H1 (cell line): Measurements from ENCODE around the gene WDR45B. TPM values are rescaled to one million over a fixed set of nuclear protein-coding genes. Genes with fewer than 3 reads are reported as not detected.
A peak's percentile ranks its signal among the peaks of the same experiment; 100 is the strongest.

ENCODE experiments used
- CTCF ChIA-PET: fragments of 300-600 bp; sonication (Branson Sonifier 250); formaldehyde crosslinking; loops from one replicate; lab custom pipeline; 2021; ENCODE audit not compliant: partially characterized antibody; lab: Charles Lee
- POLR2A ChIA-PET: fragments of 300-600 bp; sonication (Branson Sonifier 250); formaldehyde crosslinking; loops from one replicate; lab custom pipeline; 2021; ENCODE audit warnings: inconsistent platforms; ENCODE audit not compliant: partially characterized antibody; lab: Charles Lee
- DNase-seq, 2 experiments: peaks; one replicate each; pipeline versions ENCODE4 v3.0.0 to v3.0.0-alpha.2; 2010 to 2022; ENCODE audit warnings: low spot score in 2 of 2, low read depth in 1 of 2, mixed read lengths in 1 of 2
- FAIRE-seq: peaks from 2 replicates; lab custom pipeline; 2011; peaks lifted over from hg19 to GRCh38; lab: Jason Lieb, UNC
- H2AFZ ChIP-seq: 2 replicates; pipeline ENCODE4 v1.8.1; 2012; ENCODE audit warnings: low read length, inconsistent platforms
- H2AK5ac ChIP-seq: 2 replicates; pipeline ENCODE4 v1.6.1; 2013; ENCODE audit warnings: low read depth, low read length
- H2BK120ac ChIP-seq: replicated peaks from 2 replicates; pipeline ENCODE3; 2013; ENCODE audit warnings: low read depth, low read length, inconsistent platforms
- H2BK12ac ChIP-seq: 2 replicates; pipeline ENCODE4 v1.6.1; 2013; ENCODE audit warnings: low read depth, low read length
- H2BK15ac ChIP-seq: 2 replicates; pipeline ENCODE4 v1.6.1; 2013; ENCODE audit warnings: low read length
- H2BK20ac ChIP-seq: 2 replicates; pipeline ENCODE4 v1.6.1; 2013; ENCODE audit warnings: low read length
- H2BK5ac ChIP-seq: 2 replicates; pipeline ENCODE4 v1.6.1; 2013; ENCODE audit warnings: low read depth, low read length
- H3K14ac ChIP-seq: 2 replicates; pipeline ENCODE4 v1.6.1; 2013; ENCODE audit warnings: inconsistent platforms; ENCODE audit not compliant: insufficient read length
- H3K18ac ChIP-seq: 2 replicates; pipeline ENCODE4 v1.6.1; 2013; ENCODE audit warnings: low read length; ENCODE audit errors: extremely low read depth
- H3K23ac ChIP-seq: 2 replicates; pipeline ENCODE4 v1.6.1; 2013; ENCODE audit warnings: inconsistent platforms; ENCODE audit not compliant: insufficient read length
- H3K23me2 ChIP-seq: 2 replicates; pipeline ENCODE4 v1.6.1; 2013; ENCODE audit warnings: low read depth, low read length
- H3K27ac ChIP-seq: 2 replicates; pipeline ENCODE4 v1.6.1; 2011; ENCODE audit warnings: low read depth, low read length, inconsistent platforms
- H3K27me3 ChIP-seq, 4 experiments: replicated peaks in 1 of 4; 1 replicate in 1 of 4; 2 replicates in 3 of 4; pipeline versions ENCODE4 v1.6.1 to v1.8.1; 2011 to 2013; ENCODE audit warnings: low read length in 3 of 4, mild to moderate bottlenecking in 3 of 4, inconsistent platforms in 2 of 4, mixed read lengths in 2 of 4, moderate library complexity in 1 of 4; ENCODE audit not compliant: control insufficient read depth in 3 of 4, insufficient read depth in 3 of 4; ENCODE audit errors: extremely low read depth in 1 of 4
- H3K36me3 ChIP-seq, 4 experiments: 2 replicates each; pipeline versions ENCODE4 v1.6.1 to v1.8.1; 2011 to 2013; ENCODE audit warnings: mild to moderate bottlenecking in 4 of 4, low read length in 3 of 4, moderate library complexity in 2 of 4, control low read depth in 1 of 4, inconsistent platforms in 1 of 4; ENCODE audit not compliant: insufficient read depth in 4 of 4, control insufficient read depth in 2 of 4
- H3K4ac ChIP-seq: replicated peaks from 2 replicates; pipeline ENCODE3; 2013; ENCODE audit warnings: low read length, low read depth, mixed read lengths, inconsistent platforms; ENCODE audit not compliant: insufficient read length
- H3K4me1 ChIP-seq, 4 experiments: replicated peaks in 1 of 4; 1 replicate in 1 of 4; 2 replicates in 3 of 4; pipeline versions ENCODE4 v1.6.1 to v1.8.1; 2011 to 2013; ENCODE audit warnings: low read length in 3 of 4, inconsistent platforms in 2 of 4, mixed read lengths in 1 of 4; ENCODE audit not compliant: insufficient read depth in 4 of 4, control insufficient read depth in 3 of 4
- H3K4me2 ChIP-seq, 2 experiments: 2 replicates each; pipeline versions ENCODE4 v1.6.1 to v1.8.1; 2011 to 2013; ENCODE audit warnings: low read depth in 2 of 2, low read length in 2 of 2, control low read depth in 1 of 2, inconsistent platforms in 1 of 2, mild to moderate bottlenecking in 1 of 2; ENCODE audit not compliant: insufficient read depth in 1 of 2
- H3K4me3 ChIP-seq, 4 experiments: fragments of 200-600, 300-600 bp in 1 of 4; sonication (generic), shearing (Covaris generic), sonication (Bioruptor Twin) in 1 of 4; 2 replicates each; pipeline versions ENCODE4 v1.5.1 to v1.8.1; 2011 to 2016; ENCODE audit warnings: low read length in 4 of 4, low read depth in 3 of 4, control low read depth in 2 of 4, inconsistent platforms in 2 of 4, mild to moderate bottlenecking in 2 of 4, mixed read lengths in 1 of 4, moderate library complexity in 1 of 4; ENCODE audit not compliant: insufficient read depth in 2 of 4; ENCODE audit errors: extremely low read depth in 1 of 4
- H3K56ac ChIP-seq: replicated peaks from 2 replicates; pipeline ENCODE3; 2013; ENCODE audit warnings: low read depth, mild to moderate bottlenecking, mixed read lengths, low read length, inconsistent platforms; ENCODE audit not compliant: insufficient read length
- H3K79me1 ChIP-seq: 2 replicates; pipeline ENCODE4 v1.6.1; 2013; ENCODE audit warnings: low read depth, low read length, control low read depth
- H3K79me2 ChIP-seq, 2 experiments: 2 replicates each; pipeline versions ENCODE4 v1.6.1 to v1.8.1; 2012 to 2013; ENCODE audit warnings: low read length in 2 of 2, mild to moderate bottlenecking in 2 of 2, inconsistent platforms in 1 of 2; ENCODE audit not compliant: insufficient read depth in 2 of 2, control insufficient read depth in 1 of 2
- H3K9ac ChIP-seq, 4 experiments: replicated peaks in 1 of 4; 1 replicate in 1 of 4; 2 replicates in 3 of 4; pipeline versions ENCODE4 v1.6.1 to v1.8.1; 2011 to 2013; ENCODE audit warnings: low read depth in 3 of 4, low read length in 3 of 4, control low read depth in 2 of 4, mild to moderate bottlenecking in 2 of 4, moderate library complexity in 2 of 4, inconsistent platforms in 1 of 4; ENCODE audit errors: extremely low read depth in 1 of 4
- H3K9me3 ChIP-seq, 2 experiments: 2 replicates each; pipeline versions ENCODE4 v1.6.1 to v1.8.1; 2012 to 2013; ENCODE audit warnings: mild to moderate bottlenecking in 2 of 2, moderate library complexity in 2 of 2, control low read depth in 1 of 2, inconsistent platforms in 1 of 2, low read depth in 1 of 2, low read length in 1 of 2, mixed read lengths in 1 of 2; ENCODE audit not compliant: insufficient read depth in 2 of 2
- H4K20me1 ChIP-seq, 2 experiments: replicated peaks in 1 of 2; 2 replicates each; pipeline versions ENCODE3 to v1.8.1; 2011 to 2013; ENCODE audit warnings: inconsistent platforms in 2 of 2, low read length in 2 of 2, mild to moderate bottlenecking in 1 of 2; ENCODE audit not compliant: insufficient read depth in 2 of 2, control insufficient read depth in 1 of 2
- H4K5ac ChIP-seq: 2 replicates; pipeline ENCODE4 v1.6.1; 2013; ENCODE audit warnings: low read length, low read depth, mixed read lengths, inconsistent platforms; ENCODE audit not compliant: insufficient read length
- H4K8ac ChIP-seq: 2 replicates; pipeline ENCODE4 v1.8.0; 2013; ENCODE audit warnings: mild to moderate bottlenecking, moderate library complexity, low read length, inconsistent platforms; ENCODE audit not compliant: insufficient read depth; ENCODE audit errors: extremely low read depth
- H4K91ac ChIP-seq: replicated peaks from 2 replicates; pipeline ENCODE3; 2013; ENCODE audit warnings: low read length, mixed read lengths, inconsistent platforms; ENCODE audit not compliant: insufficient read length
- EZH2 ChIP-seq: fragments of 200-600 bp; sonication (generic); IDR thresholded peaks from 2 replicates; pipeline ENCODE4 v1.7.1; 2012; ENCODE audit warnings: low read depth, mild to moderate bottlenecking, moderate library complexity, low read length, inconsistent platforms; ENCODE audit not compliant: severe bottlenecking
- FOSL1 ChIP-seq: IDR thresholded peaks from 2 replicates; pipeline ENCODE4 v1.6.1; 2011; ENCODE audit warnings: mild to moderate bottlenecking, low read depth, low read length, moderate library complexity; ENCODE audit not compliant: insufficient read depth
- JUN ChIP-seq: IDR thresholded peaks from 2 replicates; pipeline ENCODE4 v1.6.1; 2011; ENCODE audit warnings: low read depth, mild to moderate bottlenecking, improper control_type of control experiment, low read length
- KDM4A ChIP-seq: IDR thresholded peaks from one replicate; pipeline ENCODE4 v1.7.1; 2012; ENCODE audit warnings: low read depth, mild to moderate bottlenecking, moderate library complexity, low read length, inconsistent platforms; ENCODE audit not compliant: severe bottlenecking
- SIN3A ChIP-seq, 2 experiments: IDR thresholded peaks in 1 of 2; conservative IDR thresholded peaks in 1 of 2; 2 replicates each; pipeline ENCODE4 v1.6.1; 2011 to 2012; ENCODE audit warnings: low read length in 2 of 2, improper control_type of control experiment in 1 of 2, low read depth in 1 of 2, mild to moderate bottlenecking in 1 of 2
- SIX5 ChIP-seq: IDR thresholded peaks from 2 replicates; pipeline ENCODE4 v1.6.1; 2011; ENCODE audit warnings: mild to moderate bottlenecking, low read depth, low read length
- SP2 ChIP-seq: IDR thresholded peaks from 2 replicates; pipeline ENCODE4 v1.6.1; 2012; ENCODE audit warnings: mild to moderate bottlenecking, low read length, inconsistent platforms
- SUZ12 ChIP-seq: fragments of 200-600 bp; sonication (generic); IDR thresholded peaks from 2 replicates; pipeline ENCODE4 v1.6.1; 2012; ENCODE audit warnings: mild to moderate bottlenecking, inconsistent platforms, low read length, moderate library complexity, mixed read lengths
- WGBS, 2 experiments: shearing (Covaris generic) in 1 of 2; methylation state at CpG; one replicate each; pipeline versions ENCODE4 v1.1.6 to v1.1.7; 2013 to 2015; ENCODE audit warnings: low lambda C conversion rate in 2 of 2, mixed read lengths in 2 of 2, inconsistent platforms in 1 of 2, low coverage in 1 of 2, missing lambda C conversion rate in 1 of 2; ENCODE audit not compliant: insufficient replicate concordance in 2 of 2, insufficient coverage in 1 of 2, insufficient read length in 1 of 2; ENCODE audit errors: extremely low coverage in 1 of 2, missing lambda C conversion rate in 1 of 2; 5-methylcytosine and 5-hydroxymethylcytosine counted together
- polyA plus RNA-seq, 7 experiments: library from polyadenylated mRNA; depleted of rRNA in 3 of 7; stranded (reverse) in 5 of 7; unstranded in 2 of 7; fragments of >200 nt in 5 of 7; fragments of 200-250 nt in 2 of 7; gene quantifications; 1 replicate in 5 of 7; 2 replicates in 1 of 7; 4 replicates in 1 of 7; pipeline versions ENCODE4 v1.2.1 to v1.2.3, GENCODE V29; 2011 to 2013; ENCODE audit warnings: missing spikeins in 2 of 7, mixed read lengths in 2 of 7
- total RNA-seq: library from RNA; stranded (reverse); fragmentation: NEBNext Ultra II Directional; extraction: Animal tissue kit (Norgen Biotek cat#: 25700); gene quantifications from 2 replicates; pipeline ENCODE4 v1.2.1, GENCODE V29; 2021

WDR45B gene
- total and polyA plus RNA-seq, 2 of the 8 experiments (the other 6 are each of a cell fraction or from before 2014, with no cell fraction given) = 82.0 to 100 TPM

DNA sequence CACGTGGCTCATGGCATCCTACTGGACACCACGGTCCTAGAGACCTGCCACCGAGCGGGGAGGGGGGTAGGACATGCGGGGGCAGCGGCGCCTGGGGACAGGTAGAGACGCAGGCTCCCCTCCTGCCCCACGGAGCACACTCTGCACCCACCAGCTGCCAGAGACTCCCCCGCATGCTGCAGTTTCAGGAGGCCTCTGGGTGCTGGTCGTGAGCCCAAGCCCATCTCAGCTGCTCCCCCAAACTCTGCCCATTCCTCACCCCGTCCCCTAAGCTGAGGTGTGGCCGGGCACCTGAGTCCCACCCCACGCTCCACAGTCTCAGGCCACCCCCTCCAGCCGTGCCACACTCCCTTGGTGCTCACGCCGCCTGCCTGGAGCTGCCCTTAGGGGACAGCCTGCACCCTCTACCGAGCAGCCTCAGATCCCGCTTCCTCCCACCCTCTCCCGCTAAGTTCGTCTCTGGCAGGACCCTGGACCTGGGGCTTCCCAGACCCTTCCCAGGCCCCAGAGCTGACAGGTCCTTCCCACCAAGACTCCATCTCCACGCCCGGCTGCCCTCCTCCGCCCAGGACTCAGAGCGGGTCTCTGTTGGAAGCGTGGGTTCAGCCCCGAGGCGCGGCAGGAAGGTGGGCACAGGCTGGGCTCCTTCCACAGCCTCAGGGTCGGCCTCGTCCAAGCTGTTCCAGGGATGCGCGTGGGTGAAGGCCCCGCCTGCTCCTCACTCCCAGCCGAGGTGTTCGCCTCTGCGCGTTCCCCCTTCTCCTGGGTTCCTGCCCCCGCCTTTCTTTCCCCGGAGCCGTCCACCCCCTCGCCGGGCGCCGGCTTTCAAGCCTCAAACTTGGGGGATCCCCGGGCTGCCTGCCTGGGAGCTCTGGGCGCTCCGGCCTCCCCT, 48.9 kb upstream of the WDR45B start:
- Histone ChIP-seq H3K9me3 (no peaks in the 10 kb centered on the region), H3K4ac (no peak overlapping the region), H3K36me3 (no peaks in the 10 kb centered on the region; a peak in 1 of 8 replicates), H2BK120ac (no peak overlapping the region), H4K20me1 (peaks cover 0 to 9% of the 10 kb centered on the region in 2 experiments), H2BK5ac (no peak overlapping the region), H3K79me2 (no peaks in the 10 kb centered on the region), H2BK20ac (no peak overlapping the region), H4K91ac (no peak overlapping the region), H4K8ac (no peak overlapping the region; the same call in 1 of the 2 replicates), H2BK12ac (no peak overlapping the region), H3K4me3 (peak overlapping the region; percentile 24 to 66 (median 28)), H4K5ac (no peak overlapping the region), H3K23ac (no peak overlapping the region), H3K27me3 (peaks cover 16 to 34% (median 24%) of the 10 kb centered on the region in 4 experiments), H2BK15ac (no peak overlapping the region), H3K79me1 (no peaks in the 10 kb centered on the region), H3K4me1 (peaks cover 0 to 11% (median 6%) of the 10 kb centered on the region in 4 experiments; a peak in 4 of 7 replicates), H3K14ac (no peak overlapping the region), H3K56ac (no peak overlapping the region), H2AK5ac (no peak overlapping the region), H2AFZ (no peak overlapping the region), H3K4me2 (peak overlapping the region; percentile 71 to 83), H3K27ac (no peak overlapping the region), H3K23me2 (peaks cover 8% of the 10 kb centered on the region; the same call in 1 of the 2 replicates), H3K9ac (no peak overlapping the region), H3K18ac (no peak overlapping the region)
- CTCF ChIA-PET = interaction anchor here (0.9 to 1.7 kb wide), 4 partner anchors 9 to 59 kb away, joined by 3 to 9 read pairs (median 4); no protein-coding TSS in a partner anchor
- 41% methylated on average over 38 of the region's 48 CpGs; no CpG with 5 or more reads in 1 of the 2 experiments for WGBS, 2 experiments
- DNase-seq (peak in 1 of 2 experiments; percentile 59), FAIRE-seq (no peak)
- TF ChIP-seq FOSL1 (no peak), SP2 (no peak), EZH2 (peak; percentile 79), SIN3A (conservative IDR thresholded peaks at IDR 0.05 in 1 of 2, IDR thresholded peaks at IDR 0.05 in 1 of 2; ENCODE audit: low read depth in 1 of 2, low read length in 2 of 2) (peak in 1 of 2 experiments; percentile 65; a peak in 1 of 4 replicates), JUN (no peak), SIX5 (no peak), SUZ12 (peak; percentile 61), KDM4A (peak; percentile 61)
- POLR2A ChIA-PET = interaction anchor here (1.0 to 1.3 kb wide), 2 partner anchors 11 to 58 kb away, joined by 4 to 5 read pairs; no protein-coding TSS in a partner anchor
